ENCODE data around the gene ETV3.

GRCh38 chr1:157095091-157095490 is 43.1 kb downstream of the ETV3 start:
- TF ChIP-seq CTCF (IDR thresholded peaks at IDR 0.05) (no peak), POLR2A (IDR thresholded peaks at IDR 0.05) (no peak), POLR2AphosphoS5 (IDR thresholded peaks at IDR 0.05) (no peak)

Data from stomach (tissue), 4 donors.